Measurements from ENCODE around the gene TACO1. TPM values are rescaled to one million over a fixed set of nuclear protein-coding genes. Genes with fewer than 3 reads are reported as not detected.

Gene TACO1
- total RNA-seq, 1 donor from 2014 or later: 6.2 TPM

- intact Hi-C loops (cut with DNase I): no loop called here
- Histone ChIP-seq H3K9me3 (no peaks in the 10 kb centered on the region), H3K4me3 (no peak overlapping the region), H3K36me3 (peaks cover 0 to 10% of the 10 kb centered on the region in 2 donors), H3K27ac (no peak overlapping the region), H3K27me3 (no peaks in the 10 kb centered on the region), H3K4me1 (no peaks in the 10 kb centered on the region)
- no peak for TF ChIP-seq CTCF (IDR thresholded peaks at IDR 0.05)
- DNase-seq (ENCODE audit: low spot score in 2 of 2): no peak
Observed at GRCh38 chr17:63613663-63614062, 13.0 kb downstream of the TACO1 start.

- intact Hi-C loops (cut with DNase I): loop anchor here (5.0 kb wide), 2 partner anchors 174 to 1144 kb away; partner anchors contain the start of genes CYB561 and TLK2
- no peak for TF ChIP-seq CTCF (IDR thresholded peaks at IDR 0.05)
- no peaks in the 10 kb centered on the region for H3K36me3 ChIP-seq
- no peaks in the 10 kb centered on the region for H3K27me3 ChIP-seq
- peak overlapping the region; percentile 63 to 82 for H3K27ac ChIP-seq
- H3K4me1 ChIP-seq: peaks cover 4 to 23% of the 10 kb centered on the region in 2 donors
- no peak for DNase-seq (ENCODE audit: low spot score in 2 of 2)
- no peaks in the 10 kb centered on the region for H3K9me3 ChIP-seq
- H3K4me3 ChIP-seq: peak overlapping the region; percentile 59 to 73
Observed at GRCh38 chr17:63621229-63621683, 20.6 kb downstream of the TACO1 start.

DNA sequence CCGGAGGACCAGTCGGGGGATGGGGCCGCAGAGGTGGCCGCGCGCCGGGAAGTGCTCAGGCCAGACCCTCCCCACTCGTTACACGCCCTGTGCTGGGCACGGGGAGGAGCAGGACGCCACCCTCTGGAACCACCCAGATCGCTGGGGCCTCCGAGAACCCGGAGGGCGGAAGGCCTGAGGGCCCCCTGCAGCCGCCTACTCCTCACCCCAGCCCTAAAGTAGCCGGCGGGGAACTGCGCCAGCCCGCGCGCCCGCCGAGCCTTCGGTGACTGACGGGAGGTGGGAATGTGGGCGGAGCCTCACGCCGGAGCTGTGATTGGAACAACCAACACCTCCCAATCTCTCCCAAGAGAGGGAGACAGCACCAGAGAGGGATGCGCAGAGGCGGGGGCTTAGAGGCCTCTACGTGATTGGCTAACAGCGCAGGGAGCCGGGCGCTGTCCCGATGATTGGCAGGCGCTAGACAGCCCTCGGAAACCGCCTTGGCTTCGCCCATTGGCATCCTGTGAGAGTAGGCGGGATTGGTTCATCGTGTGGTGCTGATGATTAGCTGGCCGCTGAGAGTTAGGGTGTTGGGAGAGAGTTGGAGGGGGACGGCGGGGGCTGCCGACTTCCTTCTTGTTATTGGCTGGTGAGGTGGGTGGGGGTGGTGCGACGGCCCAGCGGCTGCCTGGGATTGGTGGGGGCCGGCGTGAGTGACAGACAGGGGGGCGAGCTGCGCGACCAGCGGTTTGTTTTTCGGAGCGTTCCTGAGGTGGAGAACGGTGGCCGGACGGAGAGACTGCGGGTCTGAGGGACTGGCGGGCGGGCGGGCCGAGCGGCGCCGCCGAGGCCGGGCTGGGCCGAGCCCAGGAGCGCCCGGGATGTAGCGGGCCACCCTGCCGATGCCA is 21.2 kb downstream of the TACO1 start, which contains the start of gene MAP3K3:
Gene MAP3K3 (plus strand): TSS at position 734 of the 890 bp plus-strand sequence. CDS start 343 bp downstream, outside the sequence.
- H3K4me1 ChIP-seq: peaks cover 4 to 25% of the 10 kb centered on the region in 2 donors
- H3K4me3 ChIP-seq: peak within 1 kb of the TSS; percentile 59 to 73
- peak within 1 kb of the TSS; percentile 73 to 82 for H3K27ac ChIP-seq
- DNase-seq (ENCODE audit: low spot score in 2 of 2): peak; percentile 100
- H3K27me3 ChIP-seq: no peaks in the 10 kb centered on the region
- peak in 1 of 3 experiments; percentile 16 for TF ChIP-seq CTCF (IDR thresholded peaks at IDR 0.05)
- no peaks in the 10 kb centered on the region for H3K9me3 ChIP-seq
- H3K36me3 ChIP-seq: no peaks in the 10 kb centered on the region
- intact Hi-C loops (cut with DNase I): loop anchor here (1.0 to 5.0 kb wide), 7 partner anchors 72 to 1145 kb away; partner anchors contain the start of genes CCDC47, CYB561, DCAF7 and FTSJ3

GRCh38 chr17:63622574-63623390 is 22.1 kb downstream of the TACO1 start:
- Histone ChIP-seq H3K4me3 (peak overlapping the region; percentile 59 to 73), H3K36me3 (no peaks in the 10 kb centered on the region), H3K9me3 (no peaks in the 10 kb centered on the region), H3K4me1 (peaks cover 4 to 30% of the 10 kb centered on the region in 2 donors), H3K27me3 (no peaks in the 10 kb centered on the region), H3K27ac (peak overlapping the region; percentile 73 to 79)
- no peak for TF ChIP-seq CTCF (IDR thresholded peaks at IDR 0.05)
- peak in 1 of 2 donors; percentile 85 for DNase-seq (ENCODE audit: low spot score in 2 of 2)
- intact Hi-C loops (cut with DNase I): loop anchor here (1.0 to 5.0 kb wide), 7 partner anchors 72 to 1145 kb away; partner anchors contain the start of genes CCDC47, CYB561, DCAF7 and FTSJ3
